H9 (cell line): ENCODE data around the gene SNX32. TPM values are rescaled to one million over a fixed set of nuclear protein-coding genes. Genes with fewer than 3 reads are reported as not detected.

Experiments used
- DNase-seq: peaks from one replicate; pipeline ENCODE4 v3.0.0-alpha.2; 2017
- H2AFZ ChIP-seq: one replicate; pipeline ENCODE4 v1.6.1; 2013; ENCODE audit warnings: mild to moderate bottlenecking, low read length, control low read depth, moderate library complexity
- H2AK5ac ChIP-seq: 2 replicates; pipeline ENCODE4 v1.6.1; 2013; ENCODE audit warnings: low read length, control low read depth, mixed read lengths; ENCODE audit not compliant: insufficient read length
- H2BK120ac ChIP-seq: one replicate; pipeline ENCODE4 v1.6.1; 2013; ENCODE audit warnings: low read depth, mild to moderate bottlenecking, low read length, control low read depth, inconsistent platforms; ENCODE audit not compliant: poor library complexity, severe bottlenecking
- H2BK12ac ChIP-seq: 2 replicates; pipeline ENCODE4 v1.6.1; 2013; ENCODE audit warnings: low read length, control low read depth, mixed read lengths, low read depth; ENCODE audit not compliant: insufficient read length
- H2BK15ac ChIP-seq: 2 replicates; pipeline ENCODE4 v1.6.1; 2013; ENCODE audit warnings: low read depth, low read length, control low read depth
- H2BK20ac ChIP-seq: one replicate; pipeline ENCODE4 v1.6.1; 2013; ENCODE audit warnings: low read depth, mild to moderate bottlenecking, low read length, control low read depth, inconsistent platforms; ENCODE audit not compliant: poor library complexity, severe bottlenecking
- H2BK5ac ChIP-seq: 2 replicates; pipeline ENCODE4 v1.6.1; 2013; ENCODE audit warnings: low read length, control low read depth, mixed read lengths; ENCODE audit not compliant: insufficient read length
- H3K14ac ChIP-seq: 2 replicates; pipeline ENCODE4 v1.6.1; 2013; ENCODE audit warnings: low read length, control low read depth; ENCODE audit not compliant: insufficient read depth
- H3K18ac ChIP-seq: 2 replicates; pipeline ENCODE4 v1.6.1; 2013; ENCODE audit warnings: low read depth, mild to moderate bottlenecking, mixed read lengths, low read length, control low read depth; ENCODE audit not compliant: insufficient read length
- H3K23ac ChIP-seq: 2 replicates; pipeline ENCODE4 v1.6.1; 2013; ENCODE audit warnings: low read length, control low read depth, mixed read lengths, low read depth; ENCODE audit not compliant: insufficient read length
- H3K23me2 ChIP-seq: 2 replicates; pipeline ENCODE4 v1.6.1; 2013; ENCODE audit warnings: low read depth, mild to moderate bottlenecking, mixed read lengths, low read length, control low read depth; ENCODE audit not compliant: insufficient read length, poor library complexity, severe bottlenecking
- H3K27ac ChIP-seq: 2 replicates; pipeline ENCODE4 v1.5.1; 2013; ENCODE audit warnings: low read length, control low read depth, mixed read lengths, low read depth; ENCODE audit not compliant: insufficient read length
- H3K27me3 ChIP-seq: 2 replicates; pipeline ENCODE4 v1.6.1; 2013; ENCODE audit warnings: low read length, control low read depth, inconsistent platforms; ENCODE audit not compliant: insufficient read depth
- H3K4ac ChIP-seq: 2 replicates; pipeline ENCODE4 v1.6.1; 2013; ENCODE audit warnings: low read depth, mild to moderate bottlenecking, control low read depth, inconsistent platforms, low read length, moderate library complexity
- H3K4me1 ChIP-seq: 2 replicates; pipeline ENCODE4 v1.6.1; 2013; ENCODE audit warnings: low read length, control low read depth, inconsistent platforms; ENCODE audit not compliant: insufficient read depth
- H3K4me2 ChIP-seq: 2 replicates; pipeline ENCODE4 v1.6.1; 2013; ENCODE audit warnings: low read length, control low read depth, mixed read lengths; ENCODE audit not compliant: insufficient read length, insufficient read depth
- H3K56ac ChIP-seq: 2 replicates; pipeline ENCODE4 v1.6.1; 2013; ENCODE audit warnings: low read depth, mild to moderate bottlenecking, mixed read lengths, low read length, control low read depth; ENCODE audit not compliant: insufficient read length
- H3K79me1 ChIP-seq: 2 replicates; pipeline ENCODE4 v1.6.1; 2013; ENCODE audit warnings: low read depth, mild to moderate bottlenecking, moderate library complexity, low read length, control low read depth, inconsistent platforms; ENCODE audit not compliant: insufficient read depth, poor library complexity, severe bottlenecking
- H3K79me2 ChIP-seq: 2 replicates; pipeline ENCODE4 v1.6.1; 2013; ENCODE audit warnings: low read length, control low read depth, inconsistent platforms; ENCODE audit not compliant: insufficient read depth
- H3K9ac ChIP-seq: 2 replicates; pipeline ENCODE4 v1.6.1; 2013; ENCODE audit warnings: low read length, control low read depth, mixed read lengths; ENCODE audit not compliant: insufficient read length; ENCODE audit errors: extremely low read depth
- H3K9me3 ChIP-seq: one replicate; pipeline ENCODE4 v1.6.1; 2013; ENCODE audit warnings: low read depth, low read length, inconsistent platforms; ENCODE audit not compliant: control insufficient read depth
- H3T11ph ChIP-seq: one replicate; pipeline ENCODE4 v1.6.1; 2013; ENCODE audit warnings: mild to moderate bottlenecking, low read length, control low read depth, inconsistent platforms
- H4K20me1 ChIP-seq: one replicate; pipeline ENCODE4 v1.6.1; 2013; ENCODE audit not compliant: control insufficient read depth, insufficient read length, insufficient read depth
- H4K5ac ChIP-seq: 2 replicates; pipeline ENCODE4 v1.6.1; 2013; ENCODE audit warnings: low read depth, mild to moderate bottlenecking, mixed read lengths, low read length, control low read depth; ENCODE audit not compliant: insufficient read length
- H4K8ac ChIP-seq: replicated peaks from 2 replicates; pipeline ENCODE4 v1.6.1; 2013; ENCODE audit warnings: low read length, control low read depth, mixed read lengths, low read depth; ENCODE audit not compliant: insufficient read length
- H4K91ac ChIP-seq: 2 replicates; pipeline ENCODE4 v1.6.1; 2013; ENCODE audit warnings: low read depth, mild to moderate bottlenecking, moderate library complexity, mixed read lengths, low read length, control low read depth; ENCODE audit not compliant: insufficient read length
- H3K27ac Mint-ChIP-seq, 3 experiments: 2 replicates in 2 of 3; 3 replicates in 1 of 3; pipeline ENCODE4 v1.8.0; 2020 to 2021; ENCODE audit warnings: mixed read lengths in 3 of 3, mild to moderate bottlenecking in 1 of 3, moderate library complexity in 1 of 3
- H3K27me3 Mint-ChIP-seq: 2 replicates; pipeline ENCODE4 v1.8.0; 2021; ENCODE audit warnings: low read depth, mild to moderate bottlenecking, moderate library complexity, mixed read lengths
- H3K36me3 Mint-ChIP-seq, 3 experiments: 2 replicates in 2 of 3; 3 replicates in 1 of 3; pipeline ENCODE4 v1.8.0; 2020 to 2021; ENCODE audit warnings: low read depth in 3 of 3, mixed read lengths in 3 of 3; ENCODE audit not compliant: insufficient read depth in 1 of 3
- H3K4me1 Mint-ChIP-seq, 2 experiments: 2 replicates each; pipeline ENCODE4 v1.8.0; 2020; ENCODE audit warnings: mixed read lengths in 2 of 2
- H3K4me3 Mint-ChIP-seq, 2 experiments: 2 replicates in 1 of 2; 3 replicates in 1 of 2; pipeline ENCODE4 v1.8.0; 2020 to 2021; ENCODE audit warnings: mild to moderate bottlenecking in 2 of 2, mixed read lengths in 2 of 2, moderate library complexity in 1 of 2
- H3K9me3 Mint-ChIP-seq, 2 experiments: 2 replicates in 1 of 2; 3 replicates in 1 of 2; pipeline ENCODE4 v1.8.0; 2020; ENCODE audit warnings: mild to moderate bottlenecking in 2 of 2, mixed read lengths in 2 of 2, moderate library complexity in 1 of 2
- WGBS: extraction: QIAGEN DNeasy Blood & Tissue Kit; methylation state at CpG from one replicate; pipeline ENCODE4 v1.1.7; 2013; ENCODE audit warnings: missing lambda C conversion rate, low lambda C conversion rate, mixed read lengths; ENCODE audit not compliant: insufficient read length; ENCODE audit errors: extremely low coverage; 5-methylcytosine and 5-hydroxymethylcytosine counted together
- total RNA-seq: library from RNA; stranded (reverse); gene quantifications from 2 replicates; pipeline ENCODE4 v1.2.1, GENCODE V29; 2021
- TF ChIP-seq, protein P1 (sequence below): fragments of 200-600 bp; sonication (generic); conservative IDR thresholded peaks from 3 replicates; pipeline ENCODE4 v1.8.0; 2021; ENCODE audit warnings: antibody characterized with exemption, mild to moderate bottlenecking

Gene SNX32
- total RNA-seq, 1 experiment from 2014 or later: 1.2 TPM

DNA sequence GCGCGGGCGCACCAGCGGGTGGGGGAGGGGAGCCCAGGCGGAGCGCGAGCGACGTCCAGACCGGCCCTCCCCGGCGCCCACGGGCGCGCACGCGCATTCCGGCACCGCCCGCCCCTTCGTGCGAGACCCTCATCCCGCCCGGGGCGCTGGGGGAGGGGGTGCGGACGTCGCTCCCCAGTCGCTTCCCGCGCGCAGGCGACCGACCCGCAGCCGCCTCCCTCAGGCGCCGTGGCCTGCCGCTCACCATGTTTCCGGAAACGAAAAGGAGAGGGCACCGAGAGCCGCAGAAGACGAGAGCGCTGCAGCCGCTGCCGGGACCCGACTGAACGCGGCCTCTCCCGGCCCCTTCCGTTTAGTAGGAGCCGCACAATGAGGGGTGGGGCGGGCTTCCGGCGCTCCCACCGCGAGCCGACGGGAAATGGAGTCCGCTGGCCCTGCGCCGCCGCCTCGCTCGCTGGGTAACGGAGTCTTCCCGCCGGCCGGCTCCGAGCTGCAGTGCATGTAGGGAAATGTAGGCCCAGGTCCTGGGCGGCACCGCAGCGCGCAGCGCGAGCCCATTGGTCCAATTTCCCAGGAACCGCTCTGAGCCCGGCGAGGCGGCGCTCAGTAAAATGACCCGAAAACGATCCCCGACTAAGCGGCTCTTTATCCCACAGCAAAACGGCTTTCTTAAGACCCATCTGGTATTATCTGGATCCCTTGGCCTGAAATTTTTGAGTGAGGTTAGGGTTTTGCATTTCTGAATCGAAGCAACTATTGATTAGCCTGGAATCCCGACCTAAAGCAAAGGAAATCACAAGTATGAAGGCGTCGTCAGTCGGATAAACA lies 24.3 kb downstream of the SNX32 start, which contains the start of gene CFL1:
TSS of gene CFL1 (minus strand) at position 328 of the 828 bp plus-strand sequence. CDS start at position 247, 81 bp downstream.
- H3K23ac ChIP-seq: no peak within 1 kb of the TSS
- Mint-ChIP-seq H3K36me3 (peaks cover 48 to 53% (median 51%) of the 10 kb centered on the region in 3 experiments), H3K27ac (peak within 1 kb of the TSS; percentile 91 to 99 (median 97)), H3K4me3 (peak within 1 kb of the TSS; percentile 86 to 93), H3K27me3 (no peaks in the 10 kb centered on the region), H3K9me3 (peaks cover 0 to 3% of the 10 kb centered on the region in 2 experiments; a peak in 2 of 5 replicates), H3K4me1 (peaks cover 29 to 31% of the 10 kb centered on the region in 2 experiments)
- H2AK5ac ChIP-seq: no peak within 1 kb of the TSS
- peak within 1 kb of the TSS; percentile 83 for H3K14ac ChIP-seq
- H3K27ac ChIP-seq: peak within 1 kb of the TSS; percentile 54
- H3K9ac ChIP-seq: peak within 1 kb of the TSS; percentile 81
- H3K18ac ChIP-seq: peak within 1 kb of the TSS; percentile 73
- no peak within 1 kb of the TSS for H2BK12ac ChIP-seq
- H4K91ac ChIP-seq: no peak within 1 kb of the TSS
- H3T11ph ChIP-seq: no peak within 1 kb of the TSS
- H3K23me2 ChIP-seq: peaks cover 25% of the 10 kb centered on the region
- WGBS: no CpG with 5 or more reads among the region's 92 CpGs
- H2BK15ac ChIP-seq: no peak within 1 kb of the TSS
- no peak within 1 kb of the TSS for H2BK5ac ChIP-seq
- no peak within 1 kb of the TSS for H2BK20ac ChIP-seq
- H3K27me3 ChIP-seq: no peaks in the 10 kb centered on the region
- no peaks in the 10 kb centered on the region for H3K9me3 ChIP-seq
- peak; percentile 99 for DNase-seq
- H3K4me2 ChIP-seq: peak within 1 kb of the TSS; percentile 92
- peaks cover 3% of the 10 kb centered on the region for H3K79me1 ChIP-seq
- H4K8ac ChIP-seq: no peak within 1 kb of the TSS
- no peak within 1 kb of the TSS for H3K56ac ChIP-seq
- no peak within 1 kb of the TSS; the same call in 1 of the 2 replicates for H3K4ac ChIP-seq
- H4K5ac ChIP-seq: no peak within 1 kb of the TSS
- H3K79me2 ChIP-seq: peaks cover 14% of the 10 kb centered on the region; the same call in 1 of the 2 replicates
- peak within 1 kb of the TSS; percentile 79 for H2BK120ac ChIP-seq
- no peaks in the 10 kb centered on the region for H3K4me1 ChIP-seq
- no peak within 1 kb of the TSS for H2AFZ ChIP-seq
- TF ChIP-seq, protein P1, sequence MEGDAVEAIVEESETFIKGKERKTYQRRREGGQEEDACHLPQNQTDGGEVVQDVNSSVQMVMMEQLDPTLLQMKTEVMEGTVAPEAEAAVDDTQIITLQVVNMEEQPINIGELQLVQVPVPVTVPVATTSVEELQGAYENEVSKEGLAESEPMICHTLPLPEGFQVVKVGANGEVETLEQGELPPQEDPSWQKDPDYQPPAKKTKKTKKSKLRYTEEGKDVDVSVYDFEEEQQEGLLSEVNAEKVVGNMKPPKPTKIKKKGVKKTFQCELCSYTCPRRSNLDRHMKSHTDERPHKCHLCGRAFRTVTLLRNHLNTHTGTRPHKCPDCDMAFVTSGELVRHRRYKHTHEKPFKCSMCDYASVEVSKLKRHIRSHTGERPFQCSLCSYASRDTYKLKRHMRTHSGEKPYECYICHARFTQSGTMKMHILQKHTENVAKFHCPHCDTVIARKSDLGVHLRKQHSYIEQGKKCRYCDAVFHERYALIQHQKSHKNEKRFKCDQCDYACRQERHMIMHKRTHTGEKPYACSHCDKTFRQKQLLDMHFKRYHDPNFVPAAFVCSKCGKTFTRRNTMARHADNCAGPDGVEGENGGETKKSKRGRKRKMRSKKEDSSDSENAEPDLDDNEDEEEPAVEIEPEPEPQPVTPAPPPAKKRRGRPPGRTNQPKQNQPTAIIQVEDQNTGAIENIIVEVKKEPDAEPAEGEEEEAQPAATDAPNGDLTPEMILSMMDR: no peak
- H4K20me1 ChIP-seq: peaks cover 2% of the 10 kb centered on the region
